ENCODE measurements around the gene DYNLT1. TPM values are rescaled to one million over a fixed set of nuclear protein-coding genes. Genes with fewer than 3 reads are reported as not detected.

DYNLT1 gene
- polyA plus RNA-seq, 2 donors, result 168 to 183 TPM

DNA sequence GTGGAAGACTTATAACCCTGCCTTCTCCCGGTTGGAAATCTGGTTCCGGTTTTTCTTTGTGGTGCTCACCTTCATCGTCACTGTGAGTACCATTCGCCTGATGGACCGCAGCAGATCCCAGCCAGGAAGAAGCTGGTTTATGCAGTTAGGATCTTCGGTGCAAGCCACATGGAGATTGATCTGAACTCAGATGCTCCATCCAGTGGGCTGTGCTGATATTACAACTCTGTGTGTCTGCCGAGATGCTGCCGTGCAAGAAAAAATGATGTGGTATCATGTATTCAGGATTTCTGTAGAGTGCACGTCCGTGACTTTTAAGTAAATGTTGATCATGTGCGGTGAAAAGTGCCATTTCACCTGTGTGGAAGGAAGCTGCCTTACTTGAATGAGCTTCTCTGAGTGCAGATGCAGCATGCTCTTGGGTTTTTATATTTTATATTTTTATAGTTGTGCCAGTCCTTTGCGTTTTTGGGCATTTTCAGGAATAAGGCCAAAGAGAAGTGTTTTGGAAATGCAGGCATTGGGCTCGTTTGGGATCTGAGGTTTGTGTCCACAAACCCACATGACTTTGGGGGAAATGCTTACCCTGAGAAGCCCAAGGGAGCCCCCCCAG lies 39.2 kb downstream of the DYNLT1 start:
- 41 to 43% methylated on average over 13 of the region's 13 CpGs for WGBS, 2 donors
- Histone ChIP-seq H3K27ac (ENCODE audit: low read depth in 2 of 2, low read length in 1 of 2) (no peak overlapping the region), H3K4me3 (ENCODE audit: low read depth in 1 of 2, low read length in 2 of 2) (no peak overlapping the region), H3K9me3 (ENCODE audit: control insufficient read depth in 2 of 2, insufficient read depth in 1 of 2, low read depth in 1 of 2, low read length in 1 of 2) (no peaks in the 10 kb centered on the region), H3K27me3 (ENCODE audit: control insufficient read depth in 1 of 2, insufficient read depth in 2 of 2, low read length in 2 of 2) (no peaks in the 10 kb centered on the region), H3K4me1 (ENCODE audit: control insufficient read depth in 2 of 2, insufficient read depth in 2 of 2, low read length in 1 of 2) (no peaks in the 10 kb centered on the region), H3K36me3 (ENCODE audit: control insufficient read depth in 2 of 2, insufficient read depth in 2 of 2, low read length in 1 of 2) (peaks cover 6 to 27% of the 10 kb centered on the region in 2 donors)

DNA sequence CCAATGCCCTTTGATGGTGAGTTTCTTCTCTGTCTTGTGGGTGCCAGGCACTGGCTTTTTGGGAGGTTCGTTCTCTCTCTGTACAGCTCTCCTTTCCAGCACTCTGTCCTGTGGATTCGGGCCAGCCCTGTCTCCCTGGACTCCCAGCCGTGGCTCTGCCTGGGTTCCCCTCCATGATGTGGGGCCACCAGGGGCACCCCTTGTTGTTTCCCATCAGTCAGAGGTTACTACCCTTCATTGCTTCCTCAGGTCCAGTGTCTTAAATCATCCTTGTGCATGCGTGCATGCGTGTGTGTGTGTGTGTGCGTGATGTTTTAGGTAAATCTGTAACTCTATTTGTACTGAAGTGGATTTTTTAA lies 40.5 kb downstream of the DYNLT1 start:
- Histone ChIP-seq H3K4me3 (ENCODE audit: low read depth in 1 of 2, low read length in 2 of 2) (no peak overlapping the region), H3K27me3 (ENCODE audit: control insufficient read depth in 1 of 2, insufficient read depth in 2 of 2, low read length in 2 of 2) (no peaks in the 10 kb centered on the region), H3K9me3 (ENCODE audit: control insufficient read depth in 2 of 2, insufficient read depth in 1 of 2, low read depth in 1 of 2, low read length in 1 of 2) (no peaks in the 10 kb centered on the region), H3K36me3 (ENCODE audit: control insufficient read depth in 2 of 2, insufficient read depth in 2 of 2, low read length in 1 of 2) (peaks cover 0 to 27% of the 10 kb centered on the region in 2 donors), H3K27ac (ENCODE audit: low read depth in 2 of 2, low read length in 1 of 2) (no peak overlapping the region), H3K4me1 (ENCODE audit: control insufficient read depth in 2 of 2, insufficient read depth in 2 of 2, low read length in 1 of 2) (no peaks in the 10 kb centered on the region)
- 70 to 87% methylated on average over 6 of the region's 6 CpGs for WGBS, 2 donors

DNA sequence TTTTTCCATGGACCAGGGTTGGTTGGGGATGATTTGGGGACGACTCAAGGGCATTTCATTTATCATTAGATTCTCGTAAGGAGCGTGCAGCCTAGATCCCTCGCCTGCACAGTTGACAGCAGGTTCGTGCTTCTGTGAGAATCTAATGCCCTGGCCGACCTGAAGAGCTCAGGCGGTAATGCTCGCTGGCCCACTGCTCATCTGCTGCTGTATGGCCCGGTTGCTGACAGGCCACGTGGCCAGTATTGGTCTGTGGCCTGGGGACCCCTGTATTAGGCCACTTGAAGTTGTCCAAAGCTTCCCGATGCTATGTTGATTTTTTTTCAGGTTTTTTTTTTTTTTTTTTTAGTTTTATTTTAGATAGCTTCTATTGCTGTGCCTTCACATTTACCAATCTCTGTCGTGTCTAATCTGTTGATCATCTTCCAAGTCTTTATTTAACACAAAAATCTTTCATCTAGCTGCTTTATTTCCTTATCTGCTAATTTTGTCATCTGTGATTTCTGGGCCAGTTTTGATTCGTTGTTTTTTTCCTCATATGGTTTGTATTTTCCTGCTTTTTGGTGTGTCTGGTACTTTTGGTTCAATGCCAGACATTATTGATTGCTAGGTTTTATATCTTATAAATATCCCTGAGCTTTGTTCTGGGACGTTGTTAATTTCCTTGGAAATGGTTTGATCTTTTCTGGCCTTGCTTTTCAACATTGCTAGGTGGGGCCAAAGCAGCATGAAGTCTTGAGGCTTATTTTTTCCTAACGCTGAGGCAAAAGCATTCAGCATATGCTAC lies 41.1 kb downstream of the DYNLT1 start:
- no peaks in the 10 kb centered on the region for H3K4me1 ChIP-seq (ENCODE audit: control insufficient read depth in 2 of 2, insufficient read depth in 2 of 2, low read length in 1 of 2)
- no peaks in the 10 kb centered on the region for H3K27me3 ChIP-seq (ENCODE audit: control insufficient read depth in 1 of 2, insufficient read depth in 2 of 2, low read length in 2 of 2)
- no peaks in the 10 kb centered on the region for H3K9me3 ChIP-seq (ENCODE audit: control insufficient read depth in 2 of 2, insufficient read depth in 1 of 2, low read depth in 1 of 2, low read length in 1 of 2)
- no peak overlapping the region for H3K27ac ChIP-seq (ENCODE audit: low read depth in 2 of 2, low read length in 1 of 2)
- H3K4me3 ChIP-seq (ENCODE audit: low read depth in 1 of 2, low read length in 2 of 2), result no peak overlapping the region
- H3K36me3 ChIP-seq (ENCODE audit: control insufficient read depth in 2 of 2, insufficient read depth in 2 of 2, low read length in 1 of 2), result peaks cover 0 to 30% of the 10 kb centered on the region in 2 donors
- 80 to 84% methylated on average over 15 of the region's 15 CpGs for WGBS, 2 donors

DNA sequence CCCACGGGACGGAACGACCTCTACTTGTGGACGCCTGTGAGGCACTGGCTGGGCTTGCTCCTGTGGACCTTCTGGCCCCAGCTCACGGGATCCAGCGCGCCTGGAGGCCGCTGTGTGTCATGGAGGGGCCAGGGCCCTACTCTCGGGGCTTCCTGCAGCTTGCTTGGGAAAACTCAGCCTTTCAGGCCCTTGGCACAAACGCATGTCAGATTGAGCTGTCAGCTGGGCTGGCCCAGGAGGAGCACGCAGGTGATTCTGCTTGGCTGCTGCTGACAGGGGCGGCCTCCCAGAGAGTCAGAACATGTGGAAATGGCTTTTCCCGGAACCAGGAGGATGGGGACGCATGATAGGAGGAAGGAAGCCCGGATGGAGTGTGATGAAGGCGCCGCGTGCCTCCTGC lies 44.9 kb downstream of the DYNLT1 start:
- Histone ChIP-seq H3K36me3 (ENCODE audit: control insufficient read depth in 2 of 2, insufficient read depth in 2 of 2, low read length in 1 of 2) (peaks cover 7 to 22% of the 10 kb centered on the region in 2 donors), H3K27ac (ENCODE audit: low read depth in 2 of 2, low read length in 1 of 2) (no peak overlapping the region), H3K9me3 (ENCODE audit: control insufficient read depth in 2 of 2, insufficient read depth in 1 of 2, low read depth in 1 of 2, low read length in 1 of 2) (no peaks in the 10 kb centered on the region), H3K27me3 (ENCODE audit: control insufficient read depth in 1 of 2, insufficient read depth in 2 of 2, low read length in 2 of 2) (no peaks in the 10 kb centered on the region), H3K4me1 (ENCODE audit: control insufficient read depth in 2 of 2, insufficient read depth in 2 of 2, low read length in 1 of 2) (no peaks in the 10 kb centered on the region), H3K4me3 (ENCODE audit: low read depth in 1 of 2, low read length in 2 of 2) (no peak overlapping the region)
- WGBS, 2 donors, result 89% methylated on average over 18 of the region's 18 CpGs

DNA sequence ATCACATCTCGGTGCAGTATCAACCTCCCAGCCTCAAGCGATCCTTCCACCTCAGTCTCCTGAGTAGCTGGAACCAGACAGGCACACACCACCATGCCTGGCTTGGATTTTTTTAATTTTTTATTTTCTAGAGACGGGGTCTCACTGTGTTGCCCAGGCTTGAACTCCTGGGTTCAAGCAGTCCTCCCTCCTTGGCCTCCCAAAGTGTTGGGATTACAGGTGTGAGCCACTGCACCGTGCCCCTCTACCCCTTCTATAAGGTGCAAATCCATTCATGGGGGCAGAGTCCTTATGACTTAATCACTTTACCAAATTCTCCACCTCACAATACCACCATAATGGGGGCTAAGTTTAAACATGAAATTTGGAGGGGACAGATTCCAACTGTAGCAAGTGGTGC lies 47.0 kb downstream of the DYNLT1 start:
- no peaks in the 10 kb centered on the region for H3K4me1 ChIP-seq (ENCODE audit: control insufficient read depth in 2 of 2, insufficient read depth in 2 of 2, low read length in 1 of 2)
- WGBS, 2 donors, result 95 to 96% methylated on average over 4 of the region's 4 CpGs
- no peaks in the 10 kb centered on the region for H3K27me3 ChIP-seq (ENCODE audit: control insufficient read depth in 1 of 2, insufficient read depth in 2 of 2, low read length in 2 of 2)
- H3K27ac ChIP-seq (ENCODE audit: low read depth in 2 of 2, low read length in 1 of 2), result no peak overlapping the region
- no peak overlapping the region for H3K4me3 ChIP-seq (ENCODE audit: low read depth in 1 of 2, low read length in 2 of 2)
- peaks cover 7 to 20% of the 10 kb centered on the region in 2 donors for H3K36me3 ChIP-seq (ENCODE audit: control insufficient read depth in 2 of 2, insufficient read depth in 2 of 2, low read length in 1 of 2)
- no peaks in the 10 kb centered on the region for H3K9me3 ChIP-seq (ENCODE audit: control insufficient read depth in 2 of 2, insufficient read depth in 1 of 2, low read depth in 1 of 2, low read length in 1 of 2)

DNA sequence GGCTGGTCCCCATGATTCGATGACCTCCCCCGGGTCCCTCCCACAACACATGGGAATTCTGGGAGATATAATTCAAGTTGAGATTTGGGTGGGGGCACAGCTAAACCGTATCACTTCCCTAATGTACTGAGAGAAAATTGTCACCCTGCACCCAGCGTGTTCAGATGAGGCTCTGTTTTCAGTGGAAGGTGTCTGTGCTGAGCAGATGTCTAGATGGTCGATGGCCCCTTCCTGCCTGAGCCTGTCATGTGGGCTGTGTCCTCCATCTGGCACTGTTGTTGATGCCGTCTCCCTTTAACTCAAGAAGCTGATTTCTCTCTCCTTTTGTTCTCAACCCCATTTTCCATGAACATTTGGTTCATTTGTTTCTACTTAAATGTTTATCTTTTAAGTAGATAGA lies 47.7 kb downstream of the DYNLT1 start:
- Histone ChIP-seq H3K9me3 (ENCODE audit: control insufficient read depth in 2 of 2, insufficient read depth in 1 of 2, low read depth in 1 of 2, low read length in 1 of 2) (no peaks in the 10 kb centered on the region), H3K27ac (ENCODE audit: low read depth in 2 of 2, low read length in 1 of 2) (no peak overlapping the region), H3K4me1 (ENCODE audit: control insufficient read depth in 2 of 2, insufficient read depth in 2 of 2, low read length in 1 of 2) (no peaks in the 10 kb centered on the region), H3K4me3 (ENCODE audit: low read depth in 1 of 2, low read length in 2 of 2) (no peak overlapping the region), H3K36me3 (ENCODE audit: control insufficient read depth in 2 of 2, insufficient read depth in 2 of 2, low read length in 1 of 2) (peaks cover 7 to 24% of the 10 kb centered on the region in 2 donors), H3K27me3 (ENCODE audit: control insufficient read depth in 1 of 2, insufficient read depth in 2 of 2, low read length in 2 of 2) (no peaks in the 10 kb centered on the region)
- 68 to 83% methylated on average over 6 of the region's 6 CpGs for WGBS, 2 donors

DNA sequence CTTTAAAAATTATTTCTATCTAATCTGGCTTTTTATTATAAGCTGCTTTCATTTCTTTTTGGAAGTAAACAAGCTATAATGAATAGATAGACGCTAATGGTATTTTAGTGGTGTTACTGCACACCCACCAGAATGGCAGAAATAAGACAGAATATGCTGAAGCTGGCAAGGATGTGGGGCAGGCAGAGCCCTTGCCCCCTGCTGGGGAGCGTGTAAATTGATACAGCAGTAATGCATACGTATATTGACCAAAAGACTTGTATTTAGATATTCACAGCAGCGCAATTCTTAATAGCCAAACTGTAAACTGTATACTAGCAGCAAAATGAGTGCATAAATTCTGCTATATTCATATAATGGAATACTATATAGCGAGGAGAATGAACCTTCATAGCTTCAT lies 49.3 kb downstream of the DYNLT1 start:
- H3K4me3 ChIP-seq (ENCODE audit: low read depth in 1 of 2, low read length in 2 of 2), result no peak overlapping the region

DNA sequence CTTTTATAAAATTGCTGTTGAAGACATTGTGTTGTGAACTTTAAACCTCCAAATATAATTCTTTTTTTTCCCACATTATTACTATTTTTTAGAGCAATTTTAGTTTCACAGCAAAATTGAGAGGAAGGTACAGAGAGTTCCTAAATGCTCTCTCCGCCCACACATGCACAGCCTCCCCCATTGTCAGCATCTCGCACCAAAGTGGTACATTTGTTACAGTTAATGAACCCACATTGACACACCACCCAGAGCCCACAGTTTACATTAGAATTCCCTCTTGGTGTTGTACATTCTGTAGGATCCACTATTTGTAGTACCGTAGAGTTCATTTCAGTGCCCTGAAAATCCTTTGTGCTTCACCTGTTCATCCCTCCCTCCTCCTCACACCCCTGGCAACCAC lies 50.9 kb downstream of the DYNLT1 start:
- 91% methylated on average over 3 of the region's 3 CpGs for WGBS, 2 donors
- peaks cover 13 to 31% of the 10 kb centered on the region in 2 donors for H3K36me3 ChIP-seq (ENCODE audit: control insufficient read depth in 2 of 2, insufficient read depth in 2 of 2, low read length in 1 of 2)

More for the DNA sequence above, 49.3 kb downstream of the DYNLT1 start:
- no peaks in the 10 kb centered on the region for H3K27me3 ChIP-seq (ENCODE audit: control insufficient read depth in 1 of 2, insufficient read depth in 2 of 2, low read length in 2 of 2)
- no peaks in the 10 kb centered on the region for H3K4me1 ChIP-seq (ENCODE audit: control insufficient read depth in 2 of 2, insufficient read depth in 2 of 2, low read length in 1 of 2)
- H3K9me3 ChIP-seq (ENCODE audit: control insufficient read depth in 2 of 2, insufficient read depth in 1 of 2, low read depth in 1 of 2, low read length in 1 of 2), result no peaks in the 10 kb centered on the region
- no peak overlapping the region for H3K27ac ChIP-seq (ENCODE audit: low read depth in 2 of 2, low read length in 1 of 2)
- peaks cover 13 to 32% of the 10 kb centered on the region in 2 donors for H3K36me3 ChIP-seq (ENCODE audit: control insufficient read depth in 2 of 2, insufficient read depth in 2 of 2, low read length in 1 of 2)
- WGBS, 2 donors, result 78 to 87% methylated on average over 5 of the region's 5 CpGs

DNA sequence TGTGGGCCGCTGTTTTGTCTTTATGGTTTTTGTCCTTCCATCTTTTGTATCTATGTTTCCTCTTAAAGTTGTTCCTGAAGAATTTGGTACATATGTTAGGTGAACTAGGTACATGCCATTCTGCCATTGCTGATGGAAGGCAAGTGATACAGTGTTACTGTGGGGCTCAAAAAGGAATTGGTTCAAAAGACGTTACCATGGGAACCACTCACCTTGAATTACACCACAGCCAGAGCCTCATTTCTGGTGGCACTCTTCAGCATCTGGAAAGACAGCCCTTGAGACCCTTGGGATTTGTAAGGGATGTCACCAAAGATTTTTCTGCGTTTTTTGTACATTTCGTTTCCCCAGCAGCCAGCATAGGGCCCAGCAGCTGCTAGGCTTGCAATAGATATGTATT lies 52.7 kb downstream of the DYNLT1 start:
- peaks cover 13 to 39% of the 10 kb centered on the region in 2 donors for H3K36me3 ChIP-seq (ENCODE audit: control insufficient read depth in 2 of 2, insufficient read depth in 2 of 2, low read length in 1 of 2)

More for the DNA sequence above, 50.9 kb downstream of the DYNLT1 start:
- H3K4me1 ChIP-seq (ENCODE audit: control insufficient read depth in 2 of 2, insufficient read depth in 2 of 2, low read length in 1 of 2), result no peaks in the 10 kb centered on the region
- no peak overlapping the region for H3K4me3 ChIP-seq (ENCODE audit: low read depth in 1 of 2, low read length in 2 of 2)
- no peak overlapping the region for H3K27ac ChIP-seq (ENCODE audit: low read depth in 2 of 2, low read length in 1 of 2)
- H3K9me3 ChIP-seq (ENCODE audit: control insufficient read depth in 2 of 2, insufficient read depth in 1 of 2, low read depth in 1 of 2, low read length in 1 of 2), result no peaks in the 10 kb centered on the region
- H3K27me3 ChIP-seq (ENCODE audit: control insufficient read depth in 1 of 2, insufficient read depth in 2 of 2, low read length in 2 of 2), result no peaks in the 10 kb centered on the region

More for the DNA sequence above, 52.7 kb downstream of the DYNLT1 start:
- Histone ChIP-seq H3K4me3 (ENCODE audit: low read depth in 1 of 2, low read length in 2 of 2) (no peak overlapping the region), H3K4me1 (ENCODE audit: control insufficient read depth in 2 of 2, insufficient read depth in 2 of 2, low read length in 1 of 2) (no peaks in the 10 kb centered on the region), H3K9me3 (ENCODE audit: control insufficient read depth in 2 of 2, insufficient read depth in 1 of 2, low read depth in 1 of 2, low read length in 1 of 2) (no peaks in the 10 kb centered on the region), H3K27me3 (ENCODE audit: control insufficient read depth in 1 of 2, insufficient read depth in 2 of 2, low read length in 2 of 2) (no peaks in the 10 kb centered on the region), H3K27ac (ENCODE audit: low read depth in 2 of 2, low read length in 1 of 2) (no peak overlapping the region)
- 95 to 97% methylated on average over 4 of the region's 4 CpGs for WGBS, 2 donors

Data from esophagus (tissue), 2 donors.